Peyer's patch (tissue), 4 donors: Measurements from ENCODE around the gene TMCO4.

ENCODE experiments used
- POLR2A ChIP-seq, 2 donors: fragments of 450-650 bp; IDR thresholded peaks; one replicate each; pipeline ENCODE4 v1.5.1; 2017; ENCODE audit warnings: antibody characterized with exemption in 2 of 2, mild to moderate bottlenecking in 2 of 2, moderate library complexity in 2 of 2
- TF ChIP-seq, protein P1 (sequence below), 6 experiments: fragments of 450-650 bp in 4 of 6; fragments of 200-600 bp in 2 of 6; sonication (generic) in 1 of 6; IDR thresholded peaks; one replicate each; pipeline ENCODE4 v1.5.1; 2017 to 2019; ENCODE audit warnings: antibody characterized with exemption in 6 of 6, mild to moderate bottlenecking in 3 of 6, moderate library complexity in 1 of 6

DNA sequence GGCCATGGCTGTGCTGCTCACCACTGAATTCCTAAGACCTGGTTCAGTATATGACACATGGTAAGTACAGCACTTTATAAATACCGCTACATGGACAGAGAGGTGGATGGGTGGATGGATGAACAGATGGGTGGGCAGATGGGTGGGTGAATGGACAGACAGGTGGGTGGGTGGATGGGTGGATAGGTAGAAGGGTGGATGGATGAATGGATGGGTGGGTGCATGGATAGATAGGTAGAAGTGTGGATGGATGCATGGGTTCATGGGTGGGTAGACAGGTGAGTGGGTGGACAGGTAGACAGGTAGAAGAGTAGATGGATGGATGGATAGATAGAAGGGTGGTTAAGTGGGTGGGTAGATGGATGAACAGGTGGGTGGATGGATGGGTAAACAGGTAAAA lies 54.8 kb downstream of the TMCO4 start:
- TF ChIP-seq, protein P1, sequence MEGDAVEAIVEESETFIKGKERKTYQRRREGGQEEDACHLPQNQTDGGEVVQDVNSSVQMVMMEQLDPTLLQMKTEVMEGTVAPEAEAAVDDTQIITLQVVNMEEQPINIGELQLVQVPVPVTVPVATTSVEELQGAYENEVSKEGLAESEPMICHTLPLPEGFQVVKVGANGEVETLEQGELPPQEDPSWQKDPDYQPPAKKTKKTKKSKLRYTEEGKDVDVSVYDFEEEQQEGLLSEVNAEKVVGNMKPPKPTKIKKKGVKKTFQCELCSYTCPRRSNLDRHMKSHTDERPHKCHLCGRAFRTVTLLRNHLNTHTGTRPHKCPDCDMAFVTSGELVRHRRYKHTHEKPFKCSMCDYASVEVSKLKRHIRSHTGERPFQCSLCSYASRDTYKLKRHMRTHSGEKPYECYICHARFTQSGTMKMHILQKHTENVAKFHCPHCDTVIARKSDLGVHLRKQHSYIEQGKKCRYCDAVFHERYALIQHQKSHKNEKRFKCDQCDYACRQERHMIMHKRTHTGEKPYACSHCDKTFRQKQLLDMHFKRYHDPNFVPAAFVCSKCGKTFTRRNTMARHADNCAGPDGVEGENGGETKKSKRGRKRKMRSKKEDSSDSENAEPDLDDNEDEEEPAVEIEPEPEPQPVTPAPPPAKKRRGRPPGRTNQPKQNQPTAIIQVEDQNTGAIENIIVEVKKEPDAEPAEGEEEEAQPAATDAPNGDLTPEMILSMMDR (IDR thresholded peaks at IDR 0.05) = no peak
- no peak for TF ChIP-seq POLR2A (IDR thresholded peaks at IDR 0.05)
